Naive thymus-derived CD8-positive, alpha-beta T cell (primary cell): ENCODE results near the gene PLEKHM3. TPM values are rescaled to one million over a fixed set of nuclear protein-coding genes. Genes with fewer than 3 reads are reported as not detected.

ENCODE experiments used
- ATAC-seq, 2 donors: fragments of 150-1000 bp; cut with Tn5 transposase in 1 of 2; sonication (Bioruptor Pico), chemical (Tn5 transposase) in 1 of 2; 1 replicate in 1 of 2; 2 replicates in 1 of 2; pipeline ENCODE4 v1.10.0; 2021; ENCODE audit warnings: mild to moderate bottlenecking in 2 of 2, moderate library complexity in 2 of 2
- POLR2A ChIA-PET: fragments of 350-600 bp; sonication (Branson Sonifier 250); formaldehyde crosslinking; loops from one replicate; lab custom pipeline; 2021; ENCODE audit warnings: antibody characterized with exemption; lab: Charles Lee
- DNase-seq, 10 donors: peaks; one replicate each; pipeline versions ENCODE4 v3.0.0 to v3.0.0-alpha.2; 2020 to 2022
- H3K27ac Mint-ChIP-seq, 10 donors: one replicate each; pipeline ENCODE4 v1.8.0; 2020 to 2022; ENCODE audit warnings: mild to moderate bottlenecking in 10 of 10, mixed read lengths in 10 of 10, moderate library complexity in 4 of 10, inconsistent platforms in 1 of 10
- H3K27me3 Mint-ChIP-seq, 5 donors: one replicate each; pipeline ENCODE4 v1.8.0; 2021 to 2022; ENCODE audit warnings: mixed read lengths in 5 of 5
- H3K36me3 Mint-ChIP-seq, 3 donors: one replicate each; pipeline ENCODE4 v1.8.0; 2020 to 2022; ENCODE audit warnings: mixed read lengths in 3 of 3, mild to moderate bottlenecking in 2 of 3, inconsistent platforms in 1 of 3
- H3K4me1 Mint-ChIP-seq, 4 donors: one replicate each; pipeline ENCODE4 v1.8.0; 2021 to 2022; ENCODE audit warnings: mixed read lengths in 4 of 4
- H3K4me3 Mint-ChIP-seq, 10 donors: one replicate each; pipeline ENCODE4 v1.8.0; 2020 to 2022; ENCODE audit warnings: mild to moderate bottlenecking in 10 of 10, mixed read lengths in 10 of 10, moderate library complexity in 6 of 10, inconsistent platforms in 1 of 10
- H3K9me3 Mint-ChIP-seq, 9 donors: one replicate each; pipeline ENCODE4 v1.8.0; 2020 to 2022; ENCODE audit warnings: mixed read lengths in 9 of 9, mild to moderate bottlenecking in 3 of 9, inconsistent platforms in 1 of 9, moderate library complexity in 1 of 9
- polyA plus RNA-seq, 3 donors: library from polyadenylated mRNA; unstranded; fragments of 300-500 nt; fragmentation: Illumina TruSeq; gene quantifications; one replicate each; pipeline ENCODE4 v1.2.3, GENCODE V29; 2021
- total RNA-seq, 8 experiments: library from RNA in 2 of 8; stranded (reverse) in 2 of 8; gene quantifications; one replicate each; pipeline ENCODE4 v1.2.3 and lab custom pipeline; 2021 to 2026

Gene PLEKHM3
- total and polyA plus RNA-seq, 5 experiments from 2014 or later, result 2.5 to 16.5 (median 3.4) TPM

DNA sequence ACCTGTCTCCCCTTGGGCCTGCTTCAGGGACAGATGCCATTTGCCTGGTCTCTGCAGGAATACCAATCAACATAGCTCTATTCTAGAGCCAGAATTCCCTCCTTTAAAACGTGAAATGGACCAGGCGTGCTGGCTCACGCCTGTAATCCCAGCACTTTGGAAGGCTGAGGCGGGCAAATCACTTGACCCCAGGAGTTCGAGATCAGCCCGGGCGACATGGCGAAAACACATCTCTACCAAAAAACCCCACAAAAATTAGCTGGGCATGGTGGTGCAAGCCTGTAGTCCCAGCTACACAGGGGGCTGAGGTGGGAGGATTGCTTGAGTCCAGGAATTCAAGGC is 127.0 kb downstream of the PLEKHM3 start:
- H3K27me3 Mint-ChIP-seq, result no peaks in the 10 kb centered on the region
- ATAC-seq (no peak), DNase-seq (no peak)
- peaks cover 0 to 4% (median 0%) of the 10 kb centered on the region in 4 donors for H3K4me1 Mint-ChIP-seq
- H3K9me3 Mint-ChIP-seq, result no peaks in the 10 kb centered on the region
- POLR2A ChIA-PET, result no interaction called here
- peaks cover 12 to 30% (median 22%) of the 10 kb centered on the region in 3 donors for H3K36me3 Mint-ChIP-seq
- H3K4me3 Mint-ChIP-seq, result no peak overlapping the region
- H3K27ac Mint-ChIP-seq, result no peak overlapping the region

DNA sequence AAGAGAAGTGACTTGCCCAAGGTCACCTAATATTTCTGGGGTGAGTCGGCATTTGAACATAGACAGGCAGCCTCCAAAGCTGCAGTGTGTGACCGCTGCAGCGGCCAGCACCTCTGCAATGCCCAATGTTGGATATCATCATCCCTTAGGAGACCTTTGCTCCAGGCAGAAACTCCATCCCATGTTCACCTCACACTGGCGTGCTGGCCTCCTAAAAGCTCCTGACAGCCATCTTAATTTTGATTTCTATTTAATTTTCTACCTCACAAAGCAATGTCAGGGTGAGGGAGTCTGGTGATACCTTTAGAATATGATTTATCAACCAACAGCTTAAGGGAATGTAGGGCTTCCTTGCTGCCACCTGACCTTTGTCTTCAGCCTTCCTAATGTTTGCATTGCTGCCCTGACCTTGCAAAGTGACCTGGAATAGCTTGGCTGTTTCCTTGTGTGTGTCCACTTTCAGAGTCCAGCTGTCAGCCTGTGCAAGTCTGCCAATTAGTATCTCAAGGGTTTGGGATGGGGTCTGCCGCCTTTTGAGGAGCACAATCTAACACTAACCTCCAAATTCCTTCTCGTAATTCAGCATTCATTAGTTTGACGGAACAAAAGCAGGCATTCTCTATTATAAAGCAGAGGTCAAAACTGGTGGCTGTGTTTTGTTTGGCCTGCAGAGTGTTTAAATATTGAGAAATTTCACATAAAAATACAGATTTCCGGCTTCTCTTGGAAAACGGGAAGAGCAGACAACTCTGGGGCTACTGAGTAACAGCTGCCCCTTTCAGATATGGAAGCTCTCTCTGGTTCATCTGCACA is 127.6 kb downstream of the PLEKHM3 start:
- peaks cover 0 to 5% (median 0%) of the 10 kb centered on the region in 4 donors for H3K4me1 Mint-ChIP-seq
- ATAC-seq (no peak), DNase-seq (no peak)
- H3K27ac Mint-ChIP-seq, result no peak overlapping the region
- peaks cover 12 to 30% (median 19%) of the 10 kb centered on the region in 3 donors for H3K36me3 Mint-ChIP-seq
- POLR2A ChIA-PET, result no interaction called here
- H3K27me3 Mint-ChIP-seq, result no peaks in the 10 kb centered on the region
- no peaks in the 10 kb centered on the region for H3K9me3 Mint-ChIP-seq
- no peak overlapping the region for H3K4me3 Mint-ChIP-seq

DNA sequence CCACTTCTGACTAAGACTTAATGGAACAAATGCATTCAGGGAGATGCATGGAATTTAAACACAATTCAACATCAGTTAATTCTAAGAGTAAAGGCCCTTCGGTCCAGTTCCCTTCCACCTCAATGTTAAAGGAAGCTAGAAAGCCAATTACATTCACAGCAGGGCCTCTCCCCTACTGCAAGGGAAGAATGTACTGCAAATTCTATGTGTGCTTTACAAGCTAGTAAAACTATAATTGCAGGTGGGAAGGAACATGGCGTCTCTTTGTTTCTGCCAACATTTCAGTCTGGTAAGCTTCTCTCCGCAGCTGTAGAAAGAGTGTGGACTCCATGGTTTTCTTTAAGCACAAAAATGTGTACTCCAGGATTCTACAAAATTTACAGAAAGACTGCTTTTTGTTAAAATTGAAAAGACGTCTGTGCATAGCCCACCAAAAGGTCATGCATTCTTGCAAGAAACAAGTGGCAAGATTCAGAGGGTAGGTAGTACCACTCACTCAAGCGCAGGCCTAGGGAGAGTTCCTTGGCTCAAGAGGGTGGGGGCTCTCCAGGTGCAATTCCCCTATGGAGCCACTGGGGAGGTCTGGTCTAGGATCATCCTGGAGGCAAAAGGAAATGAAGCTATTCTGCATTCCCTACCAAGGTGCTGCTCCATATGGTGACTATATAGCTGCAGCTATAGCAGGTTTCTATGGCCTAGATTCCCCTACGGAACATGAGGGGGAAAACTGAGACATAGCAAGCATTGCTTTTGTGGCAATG is 128.6 kb downstream of the PLEKHM3 start:
- Mint-ChIP-seq H3K27me3 (no peaks in the 10 kb centered on the region), H3K4me3 (no peak overlapping the region), H3K4me1 (peaks cover 0 to 9% (median 0%) of the 10 kb centered on the region in 4 donors), H3K27ac (no peak overlapping the region), H3K9me3 (no peaks in the 10 kb centered on the region), H3K36me3 (peaks cover 11 to 29% (median 17%) of the 10 kb centered on the region in 3 donors)
- DNase-seq (no peak), ATAC-seq (no peak)
- POLR2A ChIA-PET, result no interaction called here

DNA sequence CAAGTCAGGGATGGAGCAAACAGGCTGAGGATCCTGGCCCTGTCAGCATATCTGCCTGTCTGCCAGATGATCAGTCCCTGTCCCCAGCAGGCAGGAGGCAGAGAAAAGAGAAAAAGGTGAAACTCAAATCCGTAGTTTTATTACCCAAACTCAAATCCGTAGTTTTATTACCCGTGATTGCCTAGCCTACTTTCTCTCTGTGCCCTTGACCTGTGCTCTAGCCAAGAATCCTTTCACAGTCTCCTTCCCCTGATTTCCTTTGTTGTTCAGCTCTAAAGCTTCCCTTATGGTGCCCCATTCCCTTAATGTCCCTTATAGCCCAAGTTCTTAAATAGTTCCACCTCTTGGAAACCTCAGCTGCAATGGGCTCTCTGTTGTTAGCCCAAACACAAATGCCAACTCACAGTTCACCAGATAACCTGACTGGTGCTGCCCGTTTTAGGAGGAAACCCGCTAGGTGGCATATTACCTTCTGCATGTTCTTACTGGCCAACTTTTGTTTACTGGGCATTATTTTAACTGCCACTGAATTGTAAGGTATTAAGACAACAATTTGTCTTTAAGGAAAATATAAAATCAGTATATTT is 130.0 kb downstream of the PLEKHM3 start:
- Mint-ChIP-seq H3K4me3 (no peak overlapping the region), H3K27me3 (no peaks in the 10 kb centered on the region), H3K36me3 (peaks cover 3 to 20% (median 6%) of the 10 kb centered on the region in 3 donors), H3K27ac (peak overlapping the region in 1 of 10 donors; percentile 39), H3K9me3 (no peaks in the 10 kb centered on the region), H3K4me1 (peaks cover 0 to 5% (median 0%) of the 10 kb centered on the region in 4 donors)
- ATAC-seq (no peak), DNase-seq (no peak)
- POLR2A ChIA-PET, result no interaction called here

DNA sequence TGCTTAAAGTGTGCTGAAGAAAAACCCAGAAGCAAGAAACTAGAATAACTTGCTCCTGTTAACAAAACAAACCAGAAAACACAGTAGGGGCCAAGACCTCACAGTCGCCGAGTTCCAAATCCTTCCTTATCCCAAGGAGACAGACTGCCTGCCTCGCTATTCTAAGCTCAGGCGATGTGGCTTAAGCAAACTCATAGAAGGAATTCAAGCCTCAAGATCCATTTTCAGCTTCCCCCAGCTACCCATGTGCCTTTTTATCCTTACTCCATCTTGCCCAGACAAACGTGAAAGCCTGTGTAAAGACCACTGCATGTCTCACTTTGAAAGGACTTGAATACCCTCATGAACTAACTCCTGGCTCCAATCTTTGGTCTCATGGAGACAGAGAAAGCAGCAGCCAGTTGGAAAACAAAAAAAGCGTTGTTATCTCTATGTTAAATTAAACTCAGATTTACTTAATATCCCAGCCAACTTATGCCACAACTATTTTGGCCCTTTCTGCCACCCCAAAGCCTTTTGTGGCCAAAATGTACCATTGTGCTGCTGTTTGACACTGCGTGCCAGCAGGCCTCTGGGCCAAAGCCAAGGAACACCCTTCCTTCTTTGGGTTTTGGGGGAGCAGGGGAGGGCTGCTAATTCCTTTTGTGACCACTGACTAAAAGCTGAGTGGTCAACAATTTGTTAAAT is 132.5 kb downstream of the PLEKHM3 start:
- H3K27me3 Mint-ChIP-seq, result no peaks in the 10 kb centered on the region
- H3K27ac Mint-ChIP-seq, result peak overlapping the region in 1 of 10 donors; percentile 19
- peaks cover 0 to 7% (median 1%) of the 10 kb centered on the region in 3 donors for H3K36me3 Mint-ChIP-seq
- DNase-seq, result no peak
- POLR2A ChIA-PET, result no interaction called here
- H3K9me3 Mint-ChIP-seq, result no peaks in the 10 kb centered on the region
- peaks cover 0 to 5% (median 2%) of the 10 kb centered on the region in 4 donors for H3K4me1 Mint-ChIP-seq
- H3K4me3 Mint-ChIP-seq, result no peak overlapping the region
- no peak for ATAC-seq

DNA sequence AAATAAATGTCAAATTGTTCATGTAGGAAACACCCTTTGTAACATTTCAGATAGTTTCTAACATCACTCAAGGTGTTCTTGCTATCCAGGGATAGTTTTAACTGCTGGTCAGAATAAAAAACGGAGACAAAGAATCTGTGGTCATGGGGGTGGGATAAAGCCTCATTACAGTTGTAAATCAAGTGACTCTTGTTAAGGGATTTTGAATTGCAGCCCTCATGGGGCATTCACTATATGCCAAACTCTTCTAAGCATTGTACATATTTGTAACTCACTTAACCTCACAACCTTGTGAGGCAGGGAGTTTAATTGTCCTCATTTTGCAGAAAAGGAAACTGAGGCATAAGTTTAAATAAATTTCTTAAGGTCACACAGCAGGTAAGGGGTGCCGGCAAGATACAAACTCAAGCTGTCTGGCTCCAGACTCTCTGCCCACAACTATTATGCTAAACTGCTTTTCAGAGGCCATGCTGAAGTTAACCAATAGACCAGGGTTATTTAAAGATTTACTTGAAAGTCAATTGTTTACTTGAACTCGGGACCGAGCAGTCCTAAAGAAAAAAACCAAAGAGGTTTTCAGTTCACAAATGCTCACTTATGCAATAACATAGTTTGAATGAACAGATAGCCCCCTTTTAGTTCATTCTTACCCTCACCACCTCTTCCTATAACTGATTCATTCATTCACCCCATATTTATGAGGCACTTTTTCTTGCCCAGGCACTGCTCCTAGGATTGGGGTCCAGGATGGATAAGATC is 134.1 kb downstream of the PLEKHM3 start:
- no peak overlapping the region for H3K27ac Mint-ChIP-seq
- no peaks in the 10 kb centered on the region for H3K9me3 Mint-ChIP-seq
- H3K27me3 Mint-ChIP-seq, result no peaks in the 10 kb centered on the region
- DNase-seq (no peak), ATAC-seq (no peak)
- POLR2A ChIA-PET, result no interaction called here
- H3K4me3 Mint-ChIP-seq, result no peak overlapping the region
- peaks cover 0 to 5% (median 2%) of the 10 kb centered on the region in 4 donors for H3K4me1 Mint-ChIP-seq
- H3K36me3 Mint-ChIP-seq, result peaks cover 0 to 7% (median 1%) of the 10 kb centered on the region in 3 donors

DNA sequence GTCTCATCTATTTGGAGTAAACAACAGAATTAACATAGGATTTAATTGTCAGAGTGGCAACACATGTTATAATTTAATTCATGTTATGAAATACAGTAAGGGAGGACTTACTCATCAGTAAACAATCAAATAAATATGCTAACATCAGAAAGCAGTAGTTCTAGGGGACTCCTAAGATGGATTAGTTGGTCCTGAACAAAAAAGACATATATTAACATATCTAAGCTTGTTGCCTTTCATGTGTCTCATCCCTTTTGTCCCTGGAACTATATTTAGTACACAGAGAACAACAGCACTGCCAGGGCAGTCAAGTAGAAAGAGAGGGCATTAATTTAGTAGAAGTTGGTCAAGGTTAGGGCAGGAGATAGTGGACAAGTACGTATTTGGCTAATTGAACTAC is 137.8 kb downstream of the PLEKHM3 start:
- Mint-ChIP-seq H3K4me3 (no peak overlapping the region), H3K36me3 (peaks cover 5 to 6% (median 6%) of the 10 kb centered on the region in 3 donors), H3K27ac (no peak overlapping the region), H3K27me3 (no peaks in the 10 kb centered on the region), H3K9me3 (peaks cover 0 to 3% (median 0%) of the 10 kb centered on the region in 9 donors), H3K4me1 (peaks cover 0 to 4% (median 3%) of the 10 kb centered on the region in 4 donors)
- POLR2A ChIA-PET, result no interaction called here
- no peak for ATAC-seq
- no peak for DNase-seq

DNA sequence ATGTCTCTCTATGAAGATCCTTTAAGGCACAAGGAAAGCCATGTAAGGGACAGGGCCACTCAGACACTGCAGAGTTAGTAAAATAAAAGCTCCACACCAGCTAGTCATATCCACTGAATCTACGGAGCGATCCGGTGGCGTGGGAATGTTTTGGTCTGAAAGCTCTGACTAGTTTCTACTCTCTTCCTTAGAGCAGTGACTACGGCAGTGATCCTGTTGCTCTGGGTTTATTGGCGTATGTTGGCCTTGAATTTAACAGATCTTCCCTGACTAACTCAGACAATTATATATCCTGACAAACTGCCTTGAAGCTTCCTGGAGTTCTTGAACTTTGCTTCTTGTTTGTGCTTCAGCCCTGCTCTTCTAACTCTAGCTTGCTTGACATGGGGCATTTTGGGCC is 140.3 kb downstream of the PLEKHM3 start:
- Mint-ChIP-seq H3K27ac (peak overlapping the region in 1 of 10 donors; percentile 17), H3K9me3 (peaks cover 0 to 4% (median 0%) of the 10 kb centered on the region in 9 donors), H3K27me3 (no peaks in the 10 kb centered on the region), H3K4me3 (no peak overlapping the region), H3K4me1 (peaks cover 0 to 4% (median 3%) of the 10 kb centered on the region in 4 donors), H3K36me3 (peaks cover 3 to 5% (median 5%) of the 10 kb centered on the region in 3 donors)
- ATAC-seq, result no peak
- POLR2A ChIA-PET, result no interaction called here
- DNase-seq, result no peak

DNA sequence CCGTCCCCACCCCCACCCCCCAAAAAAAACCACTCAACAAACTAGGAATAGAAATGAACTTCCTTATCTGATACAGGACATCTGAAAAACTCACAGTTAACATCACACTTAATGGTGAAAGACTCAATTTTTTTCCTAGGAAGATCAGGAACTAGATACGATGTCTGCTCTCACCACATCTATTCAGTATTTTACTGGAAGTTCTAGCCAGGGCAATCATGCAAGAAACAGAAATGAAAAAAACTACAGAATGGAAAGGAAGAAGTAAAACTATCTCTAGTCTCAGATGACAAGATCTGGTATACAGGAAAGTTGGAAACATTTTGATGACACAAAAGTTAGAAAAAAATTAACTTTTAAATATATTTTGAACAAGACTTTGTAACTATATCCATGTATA is 141.2 kb downstream of the PLEKHM3 start:
- DNase-seq, result no peak
- Mint-ChIP-seq H3K4me3 (no peak overlapping the region), H3K27ac (no peak overlapping the region), H3K36me3 (peaks cover 3 to 5% (median 5%) of the 10 kb centered on the region in 3 donors), H3K4me1 (peaks cover 0 to 5% (median 3%) of the 10 kb centered on the region in 4 donors), H3K9me3 (peaks cover 0 to 4% (median 0%) of the 10 kb centered on the region in 9 donors), H3K27me3 (no peaks in the 10 kb centered on the region)
- ATAC-seq, result no peak
- POLR2A ChIA-PET, result no interaction called here

DNA sequence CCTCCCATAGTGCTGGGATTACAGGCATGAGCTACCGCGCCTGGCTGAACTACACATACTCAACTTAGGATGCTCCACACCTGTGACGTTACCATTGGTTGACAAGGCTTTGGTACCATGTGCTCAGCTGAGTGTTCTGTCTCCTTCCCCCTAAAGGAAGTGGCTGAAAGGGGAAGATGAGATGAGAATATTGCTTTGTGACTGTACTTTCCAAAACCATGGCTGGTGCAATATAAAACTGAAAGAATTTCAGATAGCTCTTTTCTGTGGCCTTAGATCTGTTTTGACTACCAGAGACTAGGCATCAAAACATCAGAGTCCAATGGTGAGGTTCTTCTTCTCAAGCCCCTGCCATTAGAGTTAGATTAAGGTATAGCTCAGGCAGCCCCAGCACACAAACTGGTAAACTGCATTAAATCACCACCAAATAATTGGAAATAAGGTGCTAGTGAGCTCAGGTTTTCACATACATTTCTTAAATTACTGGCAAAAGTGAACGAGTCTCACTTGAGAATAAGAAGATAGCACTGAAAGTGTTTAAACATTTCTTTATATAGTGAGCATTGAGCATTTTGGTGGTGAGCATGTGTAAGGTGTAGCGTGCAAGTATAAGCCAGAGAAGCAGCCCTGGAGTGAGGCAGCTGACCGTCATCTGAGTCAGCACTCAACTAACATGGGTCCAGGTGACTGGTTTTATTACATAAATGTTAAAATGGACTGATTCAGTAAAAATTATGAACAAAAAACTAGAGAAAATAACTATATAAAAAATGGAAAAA is 142.1 kb downstream of the PLEKHM3 start:
- H3K27me3 Mint-ChIP-seq, result no peaks in the 10 kb centered on the region
- POLR2A ChIA-PET, result no interaction called here
- no peak overlapping the region for H3K27ac Mint-ChIP-seq
- peaks cover 0 to 5% (median 3%) of the 10 kb centered on the region in 4 donors for H3K4me1 Mint-ChIP-seq
- H3K9me3 Mint-ChIP-seq, result peaks cover 0 to 4% (median 0%) of the 10 kb centered on the region in 9 donors
- H3K36me3 Mint-ChIP-seq, result peaks cover 5 to 10% (median 7%) of the 10 kb centered on the region in 3 donors
- H3K4me3 Mint-ChIP-seq, result no peak overlapping the region
- DNase-seq, result no peak
- no peak for ATAC-seq

DNA sequence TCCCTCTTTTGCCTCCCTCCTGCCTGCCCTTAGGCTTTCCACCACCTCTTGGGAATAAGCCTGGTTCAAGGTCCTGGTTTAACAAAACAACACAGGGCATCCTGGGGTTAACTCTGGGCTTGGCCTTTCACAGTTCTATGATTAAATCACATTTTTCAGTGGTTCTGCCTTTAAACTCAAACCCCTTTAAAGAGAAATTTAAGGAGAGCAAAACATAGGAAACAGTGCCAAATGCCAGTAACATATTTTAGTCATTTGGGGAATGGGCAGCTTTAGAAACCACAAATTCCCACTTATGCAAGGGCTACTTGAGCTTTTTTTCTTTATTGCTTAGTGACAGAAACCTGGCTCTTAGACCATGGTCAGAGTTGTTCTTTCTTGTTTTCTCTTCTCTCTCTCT is 143.4 kb downstream of the PLEKHM3 start:
- ATAC-seq (no peak), DNase-seq (no peak)
- Mint-ChIP-seq H3K9me3 (peaks cover 0 to 4% (median 0%) of the 10 kb centered on the region in 9 donors), H3K27ac (peak overlapping the region in 1 of 10 donors; percentile 53), H3K27me3 (no peaks in the 10 kb centered on the region), H3K4me1 (peaks cover 0 to 5% (median 2%) of the 10 kb centered on the region in 4 donors), H3K4me3 (no peak overlapping the region), H3K36me3 (peaks cover 5 to 10% (median 7%) of the 10 kb centered on the region in 3 donors)
- POLR2A ChIA-PET, result interaction anchor here (0.5 kb wide), 1 partner anchor 395 kb away, joined by 3 read pairs; no protein-coding TSS in a partner anchor
